Spleen (tissue), 11 donors: Measurements from ENCODE around the gene ALDOB. TPM values are rescaled to one million over a fixed set of nuclear protein-coding genes. Genes with fewer than 3 reads are reported as not detected.
A peak's percentile ranks its signal among the peaks of the same experiment; 100 is the strongest.

Source experiments
- DNase-seq: peaks from one replicate; pipeline ENCODE4 v3.0.0-alpha.2; 2020
- H3K27ac ChIP-seq, 8 donors: fragments of 200-600 bp; sonication (generic) in 7 of 8; 1 replicate in 4 of 8; 2 replicates in 4 of 8; pipeline versions ENCODE4 v1.5.0 to v1.8.0; 2016 to 2021; ENCODE audit warnings: inconsistent platforms in 4 of 8, mild to moderate bottlenecking in 4 of 8, moderate library complexity in 1 of 8
- H3K27me3 ChIP-seq, 7 donors: fragments of 200-600 bp; sonication (generic) in 6 of 7; replicated peaks in 1 of 7; 1 replicate in 4 of 7; 2 replicates in 3 of 7; pipeline versions ENCODE4 v1.5.0 to v1.8.0; 2016 to 2021; ENCODE audit warnings: inconsistent platforms in 3 of 7, mild to moderate bottlenecking in 1 of 7
- H3K36me3 ChIP-seq, 6 donors: fragments of 200-600 bp; sonication (generic) in 5 of 6; 1 replicate in 4 of 6; 2 replicates in 2 of 6; pipeline versions ENCODE4 v1.5.0 to v1.8.0; 2016 to 2021; ENCODE audit warnings: inconsistent platforms in 2 of 6
- H3K4me1 ChIP-seq, 6 donors: fragments of 200-600 bp; sonication (generic) in 5 of 6; 1 replicate in 3 of 6; 2 replicates in 3 of 6; pipeline versions ENCODE4 v1.5.0 to v1.8.0; 2016 to 2021; ENCODE audit warnings: inconsistent platforms in 3 of 6
- H3K4me3 ChIP-seq, 8 donors: fragments of 200-600 bp; sonication (generic) in 7 of 8; 1 replicate in 4 of 8; 2 replicates in 4 of 8; pipeline versions ENCODE4 v1.5.0 to v1.8.0; 2016 to 2021; ENCODE audit warnings: inconsistent platforms in 4 of 8, mild to moderate bottlenecking in 4 of 8, moderate library complexity in 2 of 8
- H3K9me3 ChIP-seq, 8 donors: fragments of 200-600 bp; sonication (generic) in 7 of 8; 1 replicate in 4 of 8; 2 replicates in 4 of 8; pipeline versions ENCODE4 v1.5.0 to v1.8.0; 2016 to 2021; ENCODE audit warnings: inconsistent platforms in 4 of 8
- CTCF ChIP-seq, 11 experiments: fragments of 200-600 bp in 7 of 11; fragments of 450-650 bp in 4 of 11; sonication (generic) in 4 of 11; IDR thresholded peaks in 8 of 11; conservative IDR thresholded peaks in 3 of 11; 1 replicate in 7 of 11; 2 replicates in 4 of 11; pipeline versions ENCODE4 v1.4.0 to v1.8.0; 2016 to 2021; ENCODE audit warnings: antibody characterized with exemption in 11 of 11, inconsistent platforms in 4 of 11, mild to moderate bottlenecking in 1 of 11
- POLR2A ChIP-seq, 3 donors: fragments of 450-650 bp; IDR thresholded peaks; one replicate each; pipeline ENCODE4 v1.5.1; 2017; ENCODE audit warnings: antibody characterized with exemption in 3 of 3, mild to moderate bottlenecking in 1 of 3
- POLR2AphosphoS5 ChIP-seq, 3 donors: sonication (generic); formaldehyde crosslinking; IDR thresholded peaks; one replicate each; pipeline ENCODE4 v1.5.1; 2017; ENCODE audit warnings: antibody characterized with exemption in 3 of 3
- WGBS, 5 donors: extraction: QIAGEN DNeasy Blood & Tissue Kit in 3 of 5; methylation state at CpG; one replicate each; pipeline versions ENCODE4 v1.1.5 to v1.1.7; 2013 to 2018; 5-methylcytosine and 5-hydroxymethylcytosine counted together
- intact Hi-C: fragments of 100-400 bp; cut with DNase I; formaldehyde crosslinking; loops from one replicate; pipeline ENCODE4 v1.15.0; 2023; ENCODE audit warnings: low total_unique reads
- polyA plus RNA-seq, 3 donors: library from polyadenylated mRNA; stranded (reverse); fragments of 200-250 nt; gene quantifications; one replicate each; pipeline ENCODE4 v1.2.1, GENCODE V29; 2013
- total RNA-seq, 7 donors: library from RNA; depleted of rRNA in 3 of 7; stranded (reverse); fragments of >200 nt in 3 of 7; fragmentation: NEBNext Ultra II Directional in 4 of 7; extraction: Animal tissue kit (Norgen Biotek cat#: 25700) in 4 of 7; gene quantifications; one replicate each; pipeline versions ENCODE4 v1.1.0 to v1.2.1, GENCODE V29; 2016 to 2021
- donor health status: healthy with polysubstance abuse.
- donor health status: DM: no; HTN: no; CAD: no; lungs with moderate emphysema.
- donor health status: DM: no; HTN: no; CAD: no.
- donor health status: Bipolar disorder and iron deficiency.
- donor health status: healthy.
- donor health status: DM: no; HTN: no; CAD: no.
- donor health status: DM: yes; HTN: yes; CAD: no.

Gene ALDOB
- total and polyA plus RNA-seq, 10 donors = 0.15 to 0.83 (median 0.40) TPM; not detected in 6

GRCh38 chr9:101408374-101409078, 27.0 kb downstream of the ALDOB start:
- peaks cover 43 to 70% (median 63%) of the 10 kb centered on the region in 6 donors for H3K36me3 ChIP-seq
- no peak for DNase-seq
- peak overlapping the region in 1 of 8 donors; percentile 23 for H3K4me3 ChIP-seq
- peaks cover 45 to 100% (median 100%) of the 10 kb centered on the region in 8 donors for H3K9me3 ChIP-seq
- no peak for TF ChIP-seq POLR2AphosphoS5 (IDR thresholded peaks at IDR 0.05)
- TF ChIP-seq CTCF (IDR thresholded peaks at IDR 0.05 in 8 of 11, conservative IDR thresholded peaks at IDR 0.05 in 3 of 11) = no peak
- TF ChIP-seq POLR2A (IDR thresholded peaks at IDR 0.05) = no peak
- H3K27ac ChIP-seq = no peak overlapping the region
- 95 to 99% (median 98%) methylated on average over 5 of the region's 5 CpGs for WGBS, 5 donors
- no peaks in the 10 kb centered on the region for H3K4me1 ChIP-seq
- H3K27me3 ChIP-seq = no peaks in the 10 kb centered on the region
- intact Hi-C loops = no loop called here

- Histone ChIP-seq H3K36me3 (peaks cover 44 to 88% (median 82%) of the 10 kb centered on the region in 6 donors), H3K4me1 (peaks cover 8 to 31% (median 21%) of the 10 kb centered on the region in 6 donors), H3K27ac (no peak overlapping the region), H3K27me3 (no peaks in the 10 kb centered on the region), H3K9me3 (peaks cover 24 to 72% (median 58%) of the 10 kb centered on the region in 8 donors), H3K4me3 (no peak overlapping the region)
- intact Hi-C loops = no loop called here
- no peak for DNase-seq
- WGBS, 5 donors = 91 to 95% (median 94%) methylated on average over 9 of the region's 9 CpGs
- TF ChIP-seq POLR2AphosphoS5 (IDR thresholded peaks at IDR 0.05) (no peak), POLR2A (IDR thresholded peaks at IDR 0.05) (no peak), CTCF (IDR thresholded peaks at IDR 0.05 in 8 of 11, conservative IDR thresholded peaks at IDR 0.05 in 3 of 11) (no peak)
These were observed 31.9 kb downstream of the ALDOB start for GRCh38 chr9:101403516-101404285.

- H3K4me3 ChIP-seq = peak overlapping the region in 7 of 8 donors; percentile 51 to 82 (median 66)
These were observed 35.5 kb downstream of the ALDOB start for GRCh38 chr9:101400120-101400519.

More at GRCh38 chr9:101400120-101400519, 35.5 kb downstream of the ALDOB start:
- H3K27me3 ChIP-seq = no peaks in the 10 kb centered on the region
- H3K9me3 ChIP-seq = peaks cover 8 to 36% (median 22%) of the 10 kb centered on the region in 8 donors
- no peak for DNase-seq
- peaks cover 20 to 68% (median 50%) of the 10 kb centered on the region in 6 donors for H3K36me3 ChIP-seq
- 32 to 43% (median 39%) methylated on average over 5 of the region's 5 CpGs for WGBS, 5 donors
- peaks cover 21 to 59% (median 49%) of the 10 kb centered on the region in 6 donors for H3K4me1 ChIP-seq
- intact Hi-C loops = no loop called here
- peak in 1 of 3 donors; percentile 36 for TF ChIP-seq POLR2AphosphoS5 (IDR thresholded peaks at IDR 0.05)
- no peak for TF ChIP-seq POLR2A (IDR thresholded peaks at IDR 0.05)
- TF ChIP-seq CTCF (IDR thresholded peaks at IDR 0.05 in 8 of 11, conservative IDR thresholded peaks at IDR 0.05 in 3 of 11) = no peak
- peak overlapping the region; percentile 74 to 95 (median 88) for H3K27ac ChIP-seq
